Kidney epithelial cell (primary cell): Measurements from ENCODE around the gene NMNAT3. TPM values are rescaled to one million over a fixed set of nuclear protein-coding genes. Genes with fewer than 3 reads are reported as not detected.

Experiments used
- DNase-seq: peaks from one replicate; pipeline ENCODE4 v3.0.0-alpha.2; 2010; ENCODE audit warnings: low read depth
- H3K27me3 ChIP-seq: 2 replicates; pipeline ENCODE4 v1.6.0; 2011; ENCODE audit warnings: low read length; ENCODE audit not compliant: control insufficient read depth, insufficient read depth
- H3K36me3 ChIP-seq: 2 replicates; pipeline ENCODE4 v1.5.1; 2011; ENCODE audit warnings: low read length; ENCODE audit not compliant: control insufficient read depth, insufficient read depth
- H3K4me3 ChIP-seq: 2 replicates; pipeline ENCODE4 v1.5.1; 2011; ENCODE audit warnings: low read depth, mild to moderate bottlenecking, control low read depth, low read length
- total RNA-seq: library from RNA; depleted of rRNA; stranded (reverse); fragments of >200 nt; gene quantifications from 2 replicates; pipeline ENCODE4 v1.2.3, GENCODE V29; 2015
- TF ChIP-seq, protein P1 (sequence below): IDR thresholded peaks from 2 replicates; pipeline ENCODE4 v1.5.1; 2011; ENCODE audit warnings: mild to moderate bottlenecking, moderate library complexity, low read length, control low read depth, inconsistent platforms; ENCODE audit not compliant: insufficient read depth, poor library complexity, severe bottlenecking

The NMNAT3 gene
- total RNA-seq, 1 donor from 2014 or later: 8.6 TPM

DNA sequence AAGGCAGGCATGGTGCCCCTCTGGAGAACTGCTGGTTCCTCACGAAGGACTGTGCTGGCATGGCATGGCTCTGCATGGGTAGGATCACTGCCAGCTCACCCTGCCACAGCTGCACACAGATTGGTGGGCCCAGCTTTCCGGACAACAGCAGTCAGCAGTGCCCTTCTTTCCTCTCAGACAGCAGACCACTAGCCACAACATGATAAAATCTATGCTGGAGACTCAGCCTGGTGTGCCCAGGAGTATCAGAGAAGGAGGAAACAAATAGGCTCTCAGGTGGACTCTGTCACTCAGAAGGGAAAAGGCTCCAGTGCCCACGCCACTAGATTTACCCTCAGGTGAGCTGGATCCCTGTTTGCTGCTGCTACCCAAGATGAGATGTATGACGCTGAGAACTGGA lies 4.9 kb downstream of the NMNAT3 start:
- Histone ChIP-seq H3K36me3 (no peaks in the 10 kb centered on the region), H3K27me3 (no peaks in the 10 kb centered on the region), H3K4me3 (no peak overlapping the region)
- DNase-seq: no peak
- TF ChIP-seq, protein P1, sequence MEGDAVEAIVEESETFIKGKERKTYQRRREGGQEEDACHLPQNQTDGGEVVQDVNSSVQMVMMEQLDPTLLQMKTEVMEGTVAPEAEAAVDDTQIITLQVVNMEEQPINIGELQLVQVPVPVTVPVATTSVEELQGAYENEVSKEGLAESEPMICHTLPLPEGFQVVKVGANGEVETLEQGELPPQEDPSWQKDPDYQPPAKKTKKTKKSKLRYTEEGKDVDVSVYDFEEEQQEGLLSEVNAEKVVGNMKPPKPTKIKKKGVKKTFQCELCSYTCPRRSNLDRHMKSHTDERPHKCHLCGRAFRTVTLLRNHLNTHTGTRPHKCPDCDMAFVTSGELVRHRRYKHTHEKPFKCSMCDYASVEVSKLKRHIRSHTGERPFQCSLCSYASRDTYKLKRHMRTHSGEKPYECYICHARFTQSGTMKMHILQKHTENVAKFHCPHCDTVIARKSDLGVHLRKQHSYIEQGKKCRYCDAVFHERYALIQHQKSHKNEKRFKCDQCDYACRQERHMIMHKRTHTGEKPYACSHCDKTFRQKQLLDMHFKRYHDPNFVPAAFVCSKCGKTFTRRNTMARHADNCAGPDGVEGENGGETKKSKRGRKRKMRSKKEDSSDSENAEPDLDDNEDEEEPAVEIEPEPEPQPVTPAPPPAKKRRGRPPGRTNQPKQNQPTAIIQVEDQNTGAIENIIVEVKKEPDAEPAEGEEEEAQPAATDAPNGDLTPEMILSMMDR: no peak

GRCh38 chr3:139671863-139672646 lies 5.7 kb downstream of the NMNAT3 start:
- Histone ChIP-seq H3K4me3 (no peak overlapping the region), H3K36me3 (no peaks in the 10 kb centered on the region), H3K27me3 (no peaks in the 10 kb centered on the region)
- no peak for DNase-seq
- TF ChIP-seq, protein P1: no peak

GRCh38 chr3:139671107-139671506 lies 6.7 kb downstream of the NMNAT3 start:
- no peak for DNase-seq
- TF ChIP-seq, protein P1: no peak
- Histone ChIP-seq H3K36me3 (no peaks in the 10 kb centered on the region), H3K27me3 (no peaks in the 10 kb centered on the region), H3K4me3 (no peak overlapping the region)

GRCh38 chr3:139670196-139670595 lies 7.6 kb downstream of the NMNAT3 start:
- DNase-seq: no peak
- Histone ChIP-seq H3K4me3 (no peak overlapping the region), H3K27me3 (no peaks in the 10 kb centered on the region), H3K36me3 (no peaks in the 10 kb centered on the region)
- TF ChIP-seq, protein P1: no peak

- H3K36me3 ChIP-seq: no peaks in the 10 kb centered on the region
- no peak overlapping the region for H3K4me3 ChIP-seq
- TF ChIP-seq, protein P1: no peak
- H3K27me3 ChIP-seq: no peaks in the 10 kb centered on the region
- no peak for DNase-seq
These were observed 9.4 kb downstream of the NMNAT3 start for GRCh38 chr3:139668332-139668731.

DNA sequence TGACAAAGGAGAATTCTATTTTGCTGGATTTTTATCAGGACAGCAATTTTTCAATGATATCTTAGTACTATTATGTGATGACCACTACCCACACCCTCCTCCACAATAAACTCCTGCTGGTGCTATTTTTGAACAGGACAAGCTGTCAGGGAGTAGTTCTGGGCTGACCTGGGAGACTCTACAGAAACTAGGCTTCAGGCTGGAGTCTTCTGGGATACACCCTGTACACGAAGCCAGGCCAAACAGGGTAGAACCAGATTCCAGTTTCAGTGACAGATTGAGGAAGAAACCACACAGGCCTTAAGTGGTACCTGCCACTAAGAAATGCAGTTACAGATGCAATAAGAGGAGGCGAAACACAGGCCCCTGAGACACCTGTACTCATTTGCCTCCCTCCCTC lies 12.8 kb downstream of the NMNAT3 start:
- no peak overlapping the region for H3K4me3 ChIP-seq
- H3K27me3 ChIP-seq: no peaks in the 10 kb centered on the region
- TF ChIP-seq, protein P1: no peak
- DNase-seq: no peak
- H3K36me3 ChIP-seq: no peaks in the 10 kb centered on the region
